Measurements from ENCODE around the gene SPACA9. TPM values are rescaled to one million over a fixed set of nuclear protein-coding genes. Genes with fewer than 3 reads are reported as not detected.

SPACA9 gene
- polyA plus RNA-seq, 2 of the 4 experiments (the other 2 are of a cell fraction) = 3.1 to 3.6 TPM

GRCh38 chr9:132838291-132838690, 40.4 kb upstream of the SPACA9 start:
- TF ChIP-seq ZNF302 (CRISPR knock-in tag; IDR thresholded peaks at IDR 0.05) (no peak), REST (IDR thresholded peaks at IDR 0.05) (no peak), HOXB13 (CRISPR knock-in tag; IDR thresholded peaks at IDR 0.05; ENCODE audit: low read depth) (no peak), GATA3 (IDR thresholded peaks at IDR 0.05; ENCODE audit: borderline replicate concordance) (no peak), SREBF2 (IDR thresholded peaks at IDR 0.05) (no peak), POLR2AphosphoS2 (conservative IDR thresholded peaks at IDR 0.05; ENCODE audit: low read length) (no peak), FOXS1 (CRISPR knock-in tag; IDR thresholded peaks at IDR 0.05) (no peak), RFX5 (IDR thresholded peaks at IDR 0.05) (no peak), MAX (IDR thresholded peaks at IDR 0.05) (no peak), HDAC2 (IDR thresholded peaks at IDR 0.05) (no peak), RARB (CRISPR knock-in tag; IDR thresholded peaks at IDR 0.05) (no peak), SMC3 (IDR thresholded peaks at IDR 0.05) (no peak), CHD4 (IDR thresholded peaks at IDR 0.05; ENCODE audit: borderline replicate concordance) (no peak), TFCP2L1 (CRISPR knock-in tag; IDR thresholded peaks at IDR 0.05) (no peak)
- DNase-seq (ENCODE audit: low read depth in 1 of 2, low spot score in 1 of 2) (no peak), ATAC-seq (no peak), FAIRE-seq (no peak)
- no peak overlapping the region for H3K4me3 ChIP-seq
- POLR2A ChIA-PET = no interaction called here
- no peak overlapping the region for H3K27ac ChIP-seq
- 74% methylated on average over 4 of the region's 4 CpGs for WGBS (ENCODE audit: missing lambda C conversion rate)
- no peaks in the 10 kb centered on the region for H3K9me3 ChIP-seq
- H3K4me2 ChIP-seq = no peak overlapping the region
- CTCF ChIA-PET = no interaction called here
- H3K4me1 ChIP-seq = peaks cover 7% of the 10 kb centered on the region; the same call in 1 of the 3 replicates

GRCh38 chr9:132840980-132841379, 37.7 kb upstream of the SPACA9 start:
- ChIA-PET CTCF (interaction anchor here (1.3 kb wide), 1 partner anchor 9 kb away, joined by 3 read pairs; no protein-coding TSS in a partner anchor), POLR2A (no interaction called here)
- TF ChIP-seq RNF2 (IDR thresholded peaks at IDR 0.05; ENCODE audit: borderline replicate concordance, low read depth) = no peak
- no peak for TF ChIP-seq POLR2AphosphoS2 (conservative IDR thresholded peaks at IDR 0.05; ENCODE audit: low read length)
- TF ChIP-seq NR3C1 (IDR thresholded peaks at IDR 0.05) = no peak
- no peak for TF ChIP-seq GATA3 (IDR thresholded peaks at IDR 0.05; ENCODE audit: borderline replicate concordance)
- no peak for TF ChIP-seq CBX2 (IDR thresholded peaks at IDR 0.05; ENCODE audit: borderline replicate concordance, low read depth)
- TF ChIP-seq HOXB5 (CRISPR knock-in tag; IDR thresholded peaks at IDR 0.05) = no peak
- TF ChIP-seq BHLHE40 (IDR thresholded peaks at IDR 0.05; ENCODE audit: low read depth, low read length) = no peak
- TF ChIP-seq FOSL2 (IDR thresholded peaks at IDR 0.05) = no peak
- no peak for TF ChIP-seq FOSL2 (CRISPR knock-in tag; IDR thresholded peaks at IDR 0.05)
- TF ChIP-seq JUN (IDR thresholded peaks at IDR 0.05) = no peak
- TF ChIP-seq, protein P1, sequence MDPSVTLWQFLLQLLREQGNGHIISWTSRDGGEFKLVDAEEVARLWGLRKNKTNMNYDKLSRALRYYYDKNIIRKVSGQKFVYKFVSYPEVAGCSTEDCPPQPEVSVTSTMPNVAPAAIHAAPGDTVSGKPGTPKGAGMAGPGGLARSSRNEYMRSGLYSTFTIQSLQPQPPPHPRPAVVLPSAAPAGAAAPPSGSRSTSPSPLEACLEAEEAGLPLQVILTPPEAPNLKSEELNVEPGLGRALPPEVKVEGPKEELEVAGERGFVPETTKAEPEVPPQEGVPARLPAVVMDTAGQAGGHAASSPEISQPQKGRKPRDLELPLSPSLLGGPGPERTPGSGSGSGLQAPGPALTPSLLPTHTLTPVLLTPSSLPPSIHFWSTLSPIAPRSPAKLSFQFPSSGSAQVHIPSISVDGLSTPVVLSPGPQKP (IDR thresholded peaks at IDR 0.05; ENCODE audit: low read depth, low read length) = no peak
- TF ChIP-seq ZSCAN20 (CRISPR knock-in tag; IDR thresholded peaks at IDR 0.05) = no peak
- TF ChIP-seq PHF8 (IDR thresholded peaks at IDR 0.05; ENCODE audit: borderline replicate concordance, low read depth) = no peak
- no peak for TF ChIP-seq MAZ (IDR thresholded peaks at IDR 0.05; ENCODE audit: borderline replicate concordance, low read depth, low read length)
- no peak for TF ChIP-seq RARB (CRISPR knock-in tag; IDR thresholded peaks at IDR 0.05)
- TF ChIP-seq KDM1A (IDR thresholded peaks at IDR 0.05; ENCODE audit: low read depth) = no peak
- no peak for TF ChIP-seq EP300 (IDR thresholded peaks at IDR 0.05)
- TF ChIP-seq REST (IDR thresholded peaks at IDR 0.05) = no peak
- TF ChIP-seq CBX8 (IDR thresholded peaks at IDR 0.05) = no peak
- TF ChIP-seq CHD4 (IDR thresholded peaks at IDR 0.05; ENCODE audit: borderline replicate concordance) = no peak
- no peak for TF ChIP-seq TP53 (CRISPR knock-in tag; IDR thresholded peaks at IDR 0.05)
- no peak for ATAC-seq
- peaks cover 7% of the 10 kb centered on the region; the same call in 1 of the 3 replicates for H3K4me1 ChIP-seq
- no peak overlapping the region for H3K4me3 ChIP-seq
- FAIRE-seq = no peak
- 83% methylated on average over 13 of the region's 13 CpGs for WGBS (ENCODE audit: missing lambda C conversion rate)
- no peak for DNase-seq (ENCODE audit: low read depth in 1 of 2, low spot score in 1 of 2)
- no peaks in the 10 kb centered on the region for H3K9me3 ChIP-seq
- H3K4me2 ChIP-seq = no peak overlapping the region
- H3K27ac ChIP-seq = no peak overlapping the region
